Thymus (tissue), 11 donors: ENCODE data around the gene MSRB1. TPM values are rescaled to one million over a fixed set of nuclear protein-coding genes. Genes with fewer than 3 reads are reported as not detected.
"Not testable (repeated sequence)": the region's sequence is repeated elsewhere in the genome, so short reads cannot be mapped to it uniquely, and the experiment has no call there.

Experiments used
- DNase-seq, 9 donors: peaks; one replicate each; pipeline ENCODE4 v3.0.0-alpha.2; 2013; ENCODE audit warnings: low spot score in 9 of 9, low read depth in 6 of 9, missing footprints in 1 of 9
- H3K27ac ChIP-seq, 2 donors: one replicate each; pipeline ENCODE4 v1.5.1; 2013; ENCODE audit warnings: control low read depth in 1 of 2, low read depth in 1 of 2, low read length in 1 of 2, mild to moderate bottlenecking in 1 of 2, moderate library complexity in 1 of 2
- H3K27me3 ChIP-seq, 2 donors: one replicate each; pipeline ENCODE4 v1.5.1; 2013; ENCODE audit warnings: low read length in 1 of 2; ENCODE audit not compliant: control insufficient read depth in 2 of 2, insufficient read depth in 1 of 2
- H3K36me3 ChIP-seq, 2 donors: one replicate each; pipeline ENCODE4 v1.5.1; 2013; ENCODE audit warnings: low read length in 1 of 2, mild to moderate bottlenecking in 1 of 2, moderate library complexity in 1 of 2; ENCODE audit not compliant: control insufficient read depth in 2 of 2, insufficient read depth in 2 of 2
- H3K4me1 ChIP-seq, 2 donors: one replicate each; pipeline ENCODE4 v1.5.1; 2013; ENCODE audit warnings: low read length in 2 of 2; ENCODE audit not compliant: control insufficient read depth in 2 of 2, insufficient read depth in 2 of 2
- H3K4me3 ChIP-seq, 2 donors: one replicate each; pipeline ENCODE4 v1.5.1; 2013; ENCODE audit warnings: low read length in 2 of 2, control low read depth in 1 of 2, mild to moderate bottlenecking in 1 of 2
- H3K9me3 ChIP-seq, 2 donors: one replicate each; pipeline ENCODE4 v1.5.1; 2013; ENCODE audit warnings: low read length in 1 of 2, mild to moderate bottlenecking in 1 of 2; ENCODE audit not compliant: control insufficient read depth in 2 of 2, insufficient read depth in 1 of 2
- WGBS: extraction: QIAGEN DNeasy Blood & Tissue Kit; methylation state at CpG from one replicate; pipeline ENCODE4 v1.1.7; 2013; 5-methylcytosine and 5-hydroxymethylcytosine counted together
- polyA plus RNA-seq: library from polyadenylated mRNA; stranded (reverse); fragments of 200-250 nt; gene quantifications from one replicate; pipeline ENCODE4 v1.2.3, GENCODE V29; 2013
- total RNA-seq: library from RNA; stranded (reverse); fragments of 120-200 nt; gene quantifications from one replicate; pipeline ENCODE4 v1.2.4, GENCODE V29; 2013
- donor health status: healthy.

MSRB1 gene
- total and polyA plus RNA-seq, 2 donors: 10.7 to 44.2 TPM

- Histone ChIP-seq H3K27ac (peak overlapping the region; percentile 88 to 93), H3K36me3 (peaks cover 19 to 32% of the 10 kb centered on the region in 2 donors), H3K27me3 (no peaks in the 10 kb centered on the region), H3K4me1 (peaks cover 6 to 40% of the 10 kb centered on the region in 2 donors), H3K9me3 (no peaks in the 10 kb centered on the region), H3K4me3 (peak overlapping the region; percentile 83 to 95)
- WGBS: 29% methylated on average over 24 of the region's 24 CpGs
- DNase-seq: peak in 1 of 9 donors; percentile 37
Measured at GRCh38 chr16:1965396-1966001, 22.5 kb upstream of the MSRB1 start.

GRCh38 chr16:1964506-1965395 is 21.8 kb upstream of the MSRB1 start, which contains the start of gene RPS2:
TSS of gene RPS2 (minus strand) at chr16:1964826. CDS start at chr16:1964625, 201 bp downstream.
- peak; percentile 93 to 99 (median 95) for DNase-seq
- Histone ChIP-seq H3K4me3 (peak within 1 kb of the TSS; percentile 83 to 95), H3K27ac (peak within 1 kb of the TSS; percentile 91 to 95), H3K9me3 (no peaks in the 10 kb centered on the region), H3K4me1 (peaks cover 10 to 43% of the 10 kb centered on the region in 2 donors), H3K27me3 (no peaks in the 10 kb centered on the region), H3K36me3 (peaks cover 19 to 34% of the 10 kb centered on the region in 2 donors)
- under 1% methylated on average over 97 of the region's 97 CpGs for WGBS

- peak overlapping the region; percentile 91 to 95 for H3K27ac ChIP-seq
- WGBS: 13% methylated on average over 44 of the region's 44 CpGs
- no peaks in the 10 kb centered on the region for H3K9me3 ChIP-seq
- DNase-seq: peak in 2 of 9 donors; percentile 28 to 52
- H3K27me3 ChIP-seq: peaks cover 0 to 2% of the 10 kb centered on the region in 2 donors
- H3K4me3 ChIP-seq: peak overlapping the region; percentile 83 to 95
- peaks cover 12 to 45% of the 10 kb centered on the region in 2 donors for H3K4me1 ChIP-seq
- H3K36me3 ChIP-seq: peaks cover 19 to 34% of the 10 kb centered on the region in 2 donors
Measured at GRCh38 chr16:1963806-1964505, 21.0 kb upstream of the MSRB1 start.

GRCh38 chr16:1962161-1963153 is 19.5 kb upstream of the MSRB1 start:
- H3K9me3 ChIP-seq, H3K27ac ChIP-seq, DNase-seq, H3K4me3 ChIP-seq: not testable (repeated sequence)
- peaks cover 2 to 10% of the 10 kb centered on the region in 2 donors for H3K27me3 ChIP-seq
- WGBS: 95% methylated on average over 37 of the region's 37 CpGs
- H3K4me1 ChIP-seq: peaks cover 13 to 48% of the 10 kb centered on the region in 2 donors
- peaks cover 19 to 34% of the 10 kb centered on the region in 2 donors for H3K36me3 ChIP-seq

GRCh38 chr16:1961651-1962067 is 18.7 kb upstream of the MSRB1 start:
- Histone ChIP-seq H3K27ac (no peak overlapping the region), H3K36me3 (peaks cover 19 to 34% of the 10 kb centered on the region in 2 donors), H3K9me3 (peaks cover 0 to 1% of the 10 kb centered on the region in 2 donors), H3K27me3 (peaks cover 2 to 13% of the 10 kb centered on the region in 2 donors), H3K4me3 (no peak overlapping the region), H3K4me1 (peaks cover 13 to 48% of the 10 kb centered on the region in 2 donors)
- no peak for DNase-seq
- 88% methylated on average over 6 of the region's 6 CpGs for WGBS

GRCh38 chr16:1960665-1961630 is 17.9 kb upstream of the MSRB1 start:
- peak overlapping the region; percentile 87 to 92 for H3K4me3 ChIP-seq
- WGBS: 75% methylated on average over 20 of the region's 20 CpGs
- DNase-seq: peak in 1 of 9 donors; percentile 36

GRCh38 chr16:1959269-1960039 is 16.5 kb upstream of the MSRB1 start, which contains the start of gene NDUFB10:
TSS of gene NDUFB10 (plus strand) at chr16:1959538. CDS start at chr16:1959625, 87 bp downstream.
- peak within 1 kb of the TSS; percentile 87 to 92 for H3K4me3 ChIP-seq
- peaks cover 9 to 39% of the 10 kb centered on the region in 2 donors for H3K4me1 ChIP-seq
- peaks cover 2 to 15% of the 10 kb centered on the region in 2 donors for H3K27me3 ChIP-seq
- peaks cover 0 to 1% of the 10 kb centered on the region in 2 donors for H3K9me3 ChIP-seq
- peak within 1 kb of the TSS; percentile 55 to 77 for H3K27ac ChIP-seq
- under 1% methylated on average over 79 of the region's 79 CpGs for WGBS
- DNase-seq: peak; percentile 66 to 94 (median 84)
- H3K36me3 ChIP-seq: peaks cover 19 to 34% of the 10 kb centered on the region in 2 donors

More at GRCh38 chr16:1960665-1961630, 17.9 kb upstream of the MSRB1 start:
- peaks cover 13 to 47% of the 10 kb centered on the region in 2 donors for H3K4me1 ChIP-seq
- peaks cover 19 to 34% of the 10 kb centered on the region in 2 donors for H3K36me3 ChIP-seq
- peak overlapping the region in 1 of 2 donors; percentile 55 for H3K27ac ChIP-seq
- peaks cover 0 to 1% of the 10 kb centered on the region in 2 donors for H3K9me3 ChIP-seq
- peaks cover 2 to 13% of the 10 kb centered on the region in 2 donors for H3K27me3 ChIP-seq
